Caco-2 (cell line): Measurements from ENCODE around the gene DZANK1. TPM values are rescaled to one million over a fixed set of nuclear protein-coding genes. Genes with fewer than 3 reads are reported as not detected.

ENCODE experiments used
- microRNA-seq: library from miRNA; unstranded; fragments of <30 nt; microRNA quantifications from one replicate; pipeline ENCODE4 v1.2.0, GENCODE V29; 2022
- total RNA-seq: library from RNA; stranded (reverse); gene quantifications from 2 replicates; pipeline ENCODE4 v1.2.3, GENCODE V29; 2022

The DZANK1 gene
- total RNA-seq, 1 experiment from 2014 or later: 8.6 TPM

Small RNAs within 50 kb of the gene (microRNA-seq; reads per million reads assigned to microRNA genes)
- gene MIR3192: 1.5 reads per million

Other genes with a start within 250 kb of the DZANK1 start
- gene ZNF133, start 178.5 kb downstream of the DZANK1 start, total RNA-seq: 14.8 and 17.4 TPM in 2 replicates
- 13.7 and 15.7 TPM in 2 replicates for gene POLR3F, start 360 bp upstream of the DZANK1 start, total RNA-seq
- 28.3 and 34.7 TPM in 2 replicates for gene RBBP9, start 30.2 kb upstream of the DZANK1 start, total RNA-seq
- gene SEC23B, start 40.9 kb upstream of the DZANK1 start, total RNA-seq: 84.1 and 85.3 TPM in 2 replicates
- 96.2 and 99.3 TPM in 2 replicates for gene SMIM26, start 100.4 kb upstream of the DZANK1 start, total RNA-seq
- gene DTD1, start 121.0 kb upstream of the DZANK1 start, total RNA-seq: 90.0 and 109 TPM in 2 replicates